HUDEP-2 (cell line): ENCODE results near the gene GHRHR.
A peak's percentile ranks its signal among the peaks of the same experiment; 100 is the strongest.

Experiments
- DNase-seq, 76 experiments: peaks; one replicate each; lab custom pipeline; 2025; ENCODE audit not compliant: unreplicated experiment in 76 of 76; lab: John Stamatoyannopoulos, UW

Gene GHRHR

DNA sequence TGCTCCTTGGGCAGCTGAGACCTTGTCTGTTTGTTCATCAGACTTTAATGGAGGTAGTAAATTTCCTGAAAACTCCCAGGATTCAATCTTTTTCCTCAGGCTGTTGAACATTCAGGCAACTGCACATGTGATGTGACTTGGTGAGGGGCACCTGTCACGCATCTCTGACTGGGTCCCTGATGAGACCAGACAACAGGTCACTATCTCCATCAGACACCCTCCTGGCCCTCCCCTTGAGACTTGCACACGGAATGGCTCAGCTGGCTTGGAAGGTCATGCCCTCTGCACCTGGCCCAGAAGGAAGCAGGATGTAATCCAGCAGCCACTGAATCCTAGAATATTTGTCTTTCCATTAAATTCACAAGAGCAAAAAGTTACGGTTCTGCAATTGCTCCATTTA lies 36.2 kb upstream of the GHRHR start:
- no peak for DNase-seq

GRCh38 chr7:30928254-30928872 lies 35.4 kb upstream of the GHRHR start:
- no peak for DNase-seq

- DNase-seq = no peak
Observed at GRCh38 chr7:30929686-30930085, 34.1 kb upstream of the GHRHR start.

GRCh38 chr7:30930621-30931020 lies 33.1 kb upstream of the GHRHR start:
- no peak for DNase-seq

GRCh38 chr7:30931161-30931928 lies 32.4 kb upstream of the GHRHR start:
- DNase-seq = no peak

GRCh38 chr7:30931929-30932540 lies 31.7 kb upstream of the GHRHR start:
- no peak for DNase-seq

DNA sequence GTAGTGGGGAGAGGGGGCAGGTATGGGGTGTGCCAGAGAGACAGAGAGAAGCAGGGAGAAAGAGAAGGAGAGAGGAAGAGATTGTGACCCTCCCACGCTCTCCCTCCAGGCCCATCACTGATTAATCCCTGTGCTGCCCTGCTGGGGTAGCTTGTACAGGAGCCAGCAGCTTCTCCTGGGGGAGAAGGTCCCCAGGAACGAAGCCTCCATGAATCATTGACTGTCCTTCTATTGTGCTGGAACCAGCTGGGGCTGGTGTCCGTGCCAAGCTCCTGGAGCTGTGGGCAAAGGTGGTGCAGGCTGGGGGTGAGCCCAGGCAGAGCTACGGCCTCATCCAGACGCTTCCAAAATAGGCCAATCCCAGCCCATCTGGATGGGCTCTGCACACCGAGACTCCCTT lies 31.2 kb upstream of the GHRHR start:
- DNase-seq = no peak

GRCh38 chr7:30933124-30933974 lies 30.4 kb upstream of the GHRHR start:
- no peak for DNase-seq

DNA sequence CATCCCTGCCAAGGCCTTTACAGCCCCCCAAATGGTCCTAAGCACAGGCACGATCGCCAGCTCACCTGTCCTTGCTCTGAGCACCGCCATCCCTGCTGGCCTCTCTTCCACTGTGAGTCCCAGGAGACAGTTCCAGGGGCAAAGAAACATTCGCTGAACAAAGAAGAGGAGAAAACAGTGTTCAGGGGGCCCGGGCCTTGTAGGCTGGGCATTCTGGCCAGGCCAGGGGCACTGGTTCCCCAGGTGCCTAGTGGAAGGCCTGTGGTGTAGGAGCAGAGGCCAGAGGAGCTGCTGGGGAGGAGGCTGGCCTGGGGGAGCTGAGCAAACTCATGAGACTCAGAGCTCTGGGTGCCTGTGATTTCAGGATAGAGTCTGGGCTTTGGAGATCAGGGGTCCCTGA lies 29.5 kb upstream of the GHRHR start:
- no peak for DNase-seq

GRCh38 chr7:30934732-30935568 lies 28.8 kb upstream of the GHRHR start:
- DNase-seq = no peak

- DNase-seq = no peak
Observed at GRCh38 chr7:30935569-30935877, 28.2 kb upstream of the GHRHR start.

- no peak for DNase-seq
Observed at GRCh38 chr7:30936650-30937245, 27.0 kb upstream of the GHRHR start.

DNA sequence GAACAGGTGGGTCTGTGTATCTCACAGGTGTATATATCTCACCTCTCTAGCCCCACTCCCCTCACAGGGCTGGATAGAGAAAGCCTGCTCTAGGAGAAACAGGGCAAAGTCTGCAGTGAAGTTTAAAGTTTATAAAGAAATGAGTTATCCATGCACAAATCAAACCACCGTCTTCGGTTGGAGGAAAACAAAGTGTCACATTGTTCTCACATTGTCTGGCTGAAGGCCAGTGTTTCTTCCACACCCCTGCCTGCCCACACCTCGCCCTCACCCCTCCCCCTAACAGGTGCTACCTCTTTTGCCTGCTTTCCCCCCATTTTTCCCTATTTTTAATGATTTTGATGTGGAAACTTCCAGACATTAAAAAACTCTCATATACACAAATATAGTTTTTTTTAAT lies 26.3 kb upstream of the GHRHR start:
- DNase-seq = no peak

GRCh38 chr7:30938435-30939316 lies 25.1 kb upstream of the GHRHR start:
- peak in 66 of 76 experiments; percentile 5 to 81 (median 54) for DNase-seq

GRCh38 chr7:30941582-30942323 lies 22.0 kb upstream of the GHRHR start:
- DNase-seq = no peak

- DNase-seq = no peak
Observed at GRCh38 chr7:30950197-30950596, 13.6 kb upstream of the GHRHR start.

- DNase-seq = no peak
Observed at GRCh38 chr7:30954914-30955313, 8.8 kb upstream of the GHRHR start.

GRCh38 chr7:30956704-30957103 lies 7.0 kb upstream of the GHRHR start:
- no peak for DNase-seq
